Measurements from ENCODE around the gene CREB5.

The CREB5 gene

DNA sequence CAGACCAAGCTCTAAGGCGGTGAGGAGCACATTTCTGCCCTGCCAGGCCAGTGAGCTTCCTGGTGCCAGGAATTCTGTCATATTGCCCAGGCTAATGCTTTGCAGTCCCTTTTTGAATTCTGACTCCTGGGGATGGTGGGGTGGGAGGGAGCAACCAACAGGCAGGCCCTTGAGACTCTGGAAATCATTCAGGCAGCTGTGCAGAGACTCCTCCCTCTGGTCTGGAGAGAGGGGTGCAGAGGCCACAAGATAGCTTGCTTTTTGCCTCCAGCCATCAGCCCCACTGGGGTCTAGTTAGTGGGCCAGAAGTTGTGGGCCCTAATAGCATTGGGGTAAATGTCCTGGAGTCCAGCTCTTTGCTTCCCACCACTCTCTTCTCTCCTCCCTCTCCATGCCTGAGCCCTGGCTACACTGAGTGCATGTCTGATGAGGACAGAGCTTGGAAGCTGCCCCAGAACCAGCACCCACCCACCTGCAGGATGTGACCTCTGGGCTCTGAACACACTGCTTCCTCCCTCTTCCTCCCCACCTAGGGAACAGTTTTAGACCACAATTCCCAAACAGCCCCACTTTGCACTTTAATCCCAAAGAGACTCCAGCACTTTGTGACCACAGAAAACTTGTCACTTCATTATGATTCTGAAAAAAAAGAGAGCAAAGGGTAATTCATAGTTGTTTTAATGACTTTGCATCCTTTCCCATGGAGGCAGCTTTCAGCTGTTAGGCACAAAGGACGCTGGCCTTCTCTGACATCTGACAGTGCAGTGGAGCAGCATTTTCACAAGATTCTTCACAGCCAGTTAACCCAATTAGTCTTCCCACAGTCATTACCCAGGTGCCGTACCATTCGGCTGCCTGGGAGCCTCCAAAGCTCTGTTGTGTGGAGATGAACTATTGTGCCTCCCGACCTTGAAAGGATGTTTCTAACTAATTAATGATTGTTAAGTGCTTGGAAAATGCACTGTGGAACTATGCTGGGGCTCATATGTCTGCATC lies 283.3 kb downstream of the CREB5 start:
- no peak for DNase-seq

DNA sequence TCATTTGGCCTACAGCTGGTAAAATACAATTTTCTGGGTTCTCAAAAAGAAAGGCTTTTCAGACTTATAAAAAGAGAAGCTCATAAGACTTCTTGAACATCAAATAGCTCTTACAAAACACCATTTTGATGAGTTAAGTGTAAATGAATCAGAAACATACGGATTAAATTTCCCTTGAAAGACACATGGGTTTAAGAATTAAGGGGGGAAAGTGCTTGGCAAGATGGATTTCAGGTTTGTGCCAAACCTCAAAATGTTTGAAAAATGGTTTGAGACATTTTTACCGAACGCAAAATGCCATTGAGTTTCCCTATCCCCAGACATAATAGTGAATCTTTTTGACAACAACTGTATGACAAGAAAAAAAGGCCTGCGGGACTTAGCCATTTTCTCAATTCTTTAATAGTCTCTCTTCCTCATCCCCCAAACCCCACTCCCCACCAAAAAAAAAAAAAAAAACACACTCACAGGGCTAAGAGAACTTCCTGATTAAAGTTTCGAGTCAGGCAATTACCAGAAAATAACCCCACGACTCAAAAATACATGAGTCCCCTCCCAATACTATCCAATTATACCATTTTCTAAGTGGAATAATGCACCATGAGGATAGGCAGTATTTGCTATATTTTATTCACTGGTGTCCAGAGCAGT lies 285.7 kb downstream of the CREB5 start:
- no peak for DNase-seq

DNA sequence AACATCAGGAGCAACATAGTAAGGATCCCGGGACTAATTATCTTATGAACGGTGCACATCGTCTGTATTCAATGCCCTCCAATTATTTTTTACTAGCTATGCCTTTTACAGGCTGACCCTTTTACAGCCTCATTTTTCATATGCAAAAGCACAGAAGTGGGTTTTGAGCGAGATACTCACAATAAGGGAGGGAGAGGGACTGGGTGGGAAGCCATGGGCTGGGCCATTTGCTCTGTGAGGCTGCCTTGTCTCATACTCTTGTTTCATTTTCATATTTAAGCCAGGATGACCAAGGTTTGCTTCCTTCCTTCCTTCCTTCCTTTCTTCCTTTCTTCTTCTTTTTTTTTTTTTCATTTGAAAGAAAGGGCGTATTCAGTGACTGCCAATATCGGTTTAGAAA lies 286.5 kb downstream of the CREB5 start:
- no peak for DNase-seq

DNA sequence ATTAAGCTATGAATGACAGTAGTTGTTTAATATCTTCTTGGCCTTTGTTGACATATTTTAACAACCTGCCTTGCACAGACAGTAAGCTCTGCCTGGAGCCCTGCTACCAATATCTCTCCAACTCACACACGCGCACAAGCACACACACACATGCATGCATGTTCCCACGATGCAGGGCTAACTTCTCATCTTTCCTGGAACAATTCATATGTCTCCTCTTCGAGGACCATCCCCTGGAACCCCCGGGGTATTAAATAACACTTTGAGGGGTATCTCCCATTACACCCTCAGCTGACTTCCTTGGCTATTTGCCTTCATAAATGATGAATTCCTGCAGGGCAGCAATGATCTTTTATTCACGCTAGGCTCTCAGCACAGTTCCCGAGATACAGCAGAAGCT lies 287.8 kb downstream of the CREB5 start:
- DNase-seq, result no peak

GRCh38 chr7:28700790-28701203 lies 288.5 kb downstream of the CREB5 start:
- DNase-seq, result no peak

DNA sequence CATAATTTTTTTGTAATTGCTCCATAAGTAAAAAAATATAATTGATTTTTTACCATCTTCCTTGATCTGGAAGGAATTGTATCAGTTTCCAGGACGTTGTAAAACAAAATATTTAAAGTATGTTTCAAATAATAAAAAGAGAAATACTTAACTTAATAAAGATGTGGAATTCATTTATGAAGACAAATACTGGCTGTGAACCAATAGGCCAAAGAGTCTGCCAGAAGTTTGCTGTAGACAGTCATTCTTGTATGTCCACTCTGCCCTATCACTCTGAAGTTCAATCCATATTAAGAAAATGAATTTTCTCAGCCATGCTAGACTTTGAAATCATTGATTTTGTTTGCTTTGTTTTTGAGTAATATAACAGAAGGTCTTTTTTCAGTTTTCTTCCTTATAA lies 289.4 kb downstream of the CREB5 start:
- DNase-seq, result no peak

- DNase-seq, result no peak
These were observed 289.9 kb downstream of the CREB5 start for GRCh38 chr7:28702171-28702570.

DNA sequence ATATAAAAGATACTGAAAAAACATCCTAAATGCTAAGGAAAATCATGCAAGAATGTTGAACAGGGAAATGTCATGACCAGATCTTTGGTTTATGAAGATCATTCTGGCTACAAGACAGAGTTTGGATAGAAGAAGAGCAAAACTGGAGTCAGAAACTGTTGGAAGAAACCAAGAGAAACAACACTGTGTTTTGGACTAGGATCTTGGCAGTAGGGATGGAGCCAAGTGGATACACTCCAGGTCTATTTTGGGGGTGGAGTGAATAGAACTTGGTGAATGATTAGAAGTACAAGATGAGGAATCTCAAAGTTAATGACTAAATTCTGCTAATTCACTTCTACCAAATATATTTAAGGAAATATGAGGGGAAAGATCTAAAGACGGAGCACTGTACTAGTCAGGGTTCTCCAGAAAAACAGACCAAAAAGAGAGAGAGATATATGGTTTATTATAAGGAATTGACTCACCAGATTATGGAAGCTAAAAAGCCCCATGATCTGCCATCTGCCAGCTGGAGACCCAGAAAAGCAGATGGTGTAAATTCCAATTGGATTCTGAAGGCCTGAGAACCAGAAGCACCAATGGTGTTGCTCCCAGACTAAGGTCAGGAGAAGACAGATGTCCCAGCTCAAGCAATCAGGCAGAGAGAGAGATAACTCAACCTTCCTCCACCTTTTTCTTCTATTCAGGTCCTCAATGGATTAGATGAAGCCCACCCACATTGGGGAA lies 290.9 kb downstream of the CREB5 start:
- no peak for DNase-seq

DNA sequence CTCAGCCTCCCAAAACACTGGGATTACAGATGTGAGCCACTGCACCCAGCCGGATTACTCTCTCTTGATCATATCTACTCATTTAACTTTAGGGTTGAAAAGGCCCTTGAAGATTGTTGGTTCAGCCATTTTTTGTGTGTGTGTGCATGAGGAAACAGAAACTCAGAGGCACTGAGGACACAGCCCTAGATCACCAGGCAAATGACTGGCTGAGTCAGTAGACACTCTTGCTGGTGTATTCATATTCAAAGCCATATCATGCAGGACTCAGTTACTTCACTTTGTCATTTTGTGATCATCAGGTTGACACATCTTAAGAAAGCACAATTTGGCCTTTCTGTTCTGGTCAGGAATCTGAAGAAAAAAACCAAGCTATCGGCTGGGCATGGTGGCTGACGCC lies 292.4 kb downstream of the CREB5 start:
- no peak for DNase-seq

GRCh38 chr7:28705350-28705749 lies 293.0 kb downstream of the CREB5 start:
- DNase-seq, result no peak

DNA sequence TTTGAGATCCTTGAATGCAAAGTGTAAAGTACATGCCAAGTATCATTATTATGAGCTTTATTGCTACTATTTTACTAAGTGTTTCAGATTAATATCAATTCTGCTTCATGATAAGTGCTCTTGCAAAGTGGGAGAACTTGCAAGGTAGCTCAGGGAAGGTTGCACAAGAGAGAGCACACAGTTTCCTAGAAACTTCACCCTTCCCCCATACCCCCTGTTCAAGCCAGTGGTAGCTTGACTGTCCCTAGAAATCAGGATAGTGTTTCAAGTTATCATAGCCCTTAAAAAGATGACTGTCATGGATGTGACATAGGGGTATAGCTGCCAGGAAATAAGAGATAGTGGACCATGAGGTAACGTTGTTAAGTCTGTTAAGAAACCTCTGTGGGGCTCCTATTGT lies 294.3 kb downstream of the CREB5 start:
- DNase-seq, result no peak

- DNase-seq, result no peak
These were observed 295.0 kb downstream of the CREB5 start for GRCh38 chr7:28707291-28707690.

GRCh38 chr7:28708033-28708951 lies 296.0 kb downstream of the CREB5 start:
- DNase-seq, result no peak

DNA sequence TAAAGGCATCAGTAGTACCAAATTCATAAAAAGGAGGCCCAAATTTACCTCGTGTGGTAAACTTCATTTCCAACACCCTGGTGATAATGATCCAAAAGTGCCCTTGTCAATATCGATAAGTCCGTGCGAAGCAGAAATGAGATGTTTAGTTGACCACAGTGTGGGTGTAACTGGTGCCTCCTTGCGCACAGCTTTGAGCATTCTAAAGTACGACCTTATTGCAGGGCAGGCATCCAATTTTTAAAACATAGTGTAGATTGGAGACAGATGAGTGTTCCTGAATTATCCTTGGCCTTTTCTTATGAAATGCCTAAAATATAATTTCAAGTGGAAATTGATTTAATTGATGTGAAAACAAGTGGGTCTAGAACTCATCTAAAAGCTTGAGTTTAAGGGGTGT lies 297.4 kb downstream of the CREB5 start:
- no peak for DNase-seq

DNA sequence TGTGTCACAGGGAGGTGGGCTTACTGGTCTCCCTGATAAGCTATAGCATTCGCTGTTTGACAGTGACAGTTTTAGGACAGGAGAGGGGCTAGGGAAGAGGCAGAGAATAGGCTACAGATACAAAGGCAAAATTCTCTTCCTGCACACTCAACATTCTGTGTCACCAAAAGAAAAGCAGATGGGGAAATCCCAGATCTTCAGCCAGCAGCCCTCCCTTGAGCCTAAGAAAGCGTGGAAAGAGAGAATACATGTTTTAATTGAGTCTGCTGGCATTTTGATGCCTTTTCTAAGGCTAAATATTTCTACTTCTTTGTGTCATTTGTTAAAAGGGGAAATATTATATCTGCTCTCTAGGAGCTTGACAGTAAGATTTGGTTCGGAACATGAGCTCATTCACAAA lies 298.8 kb downstream of the CREB5 start:
- no peak for DNase-seq

- DNase-seq, result no peak
These were observed 302.3 kb downstream of the CREB5 start for GRCh38 chr7:28714459-28715120.

- DNase-seq, result no peak
These were observed 305.2 kb downstream of the CREB5 start for GRCh38 chr7:28717445-28718054.

- no peak for DNase-seq
These were observed 305.8 kb downstream of the CREB5 start for GRCh38 chr7:28718055-28718481.

DNA sequence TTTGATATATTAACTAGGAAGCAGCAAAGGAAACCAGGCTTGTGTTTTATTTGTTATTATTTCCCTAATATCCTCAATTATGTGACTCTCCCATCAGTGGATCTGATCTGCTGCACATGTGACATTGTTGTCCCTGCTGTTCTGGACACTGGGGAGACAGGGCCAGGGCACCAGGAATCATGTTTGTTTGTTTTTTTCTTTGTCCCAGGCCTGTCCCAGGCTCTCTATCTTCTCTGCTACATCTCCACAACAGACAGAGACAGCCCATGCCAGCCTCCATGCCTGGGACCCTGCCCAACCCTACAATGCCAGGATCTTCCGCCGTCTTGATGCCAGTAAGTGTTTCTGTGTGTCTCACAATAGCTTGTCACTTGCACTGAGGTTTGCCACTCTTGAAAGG lies 306.2 kb downstream of the CREB5 start:
- DNase-seq, result no peak

DNA sequence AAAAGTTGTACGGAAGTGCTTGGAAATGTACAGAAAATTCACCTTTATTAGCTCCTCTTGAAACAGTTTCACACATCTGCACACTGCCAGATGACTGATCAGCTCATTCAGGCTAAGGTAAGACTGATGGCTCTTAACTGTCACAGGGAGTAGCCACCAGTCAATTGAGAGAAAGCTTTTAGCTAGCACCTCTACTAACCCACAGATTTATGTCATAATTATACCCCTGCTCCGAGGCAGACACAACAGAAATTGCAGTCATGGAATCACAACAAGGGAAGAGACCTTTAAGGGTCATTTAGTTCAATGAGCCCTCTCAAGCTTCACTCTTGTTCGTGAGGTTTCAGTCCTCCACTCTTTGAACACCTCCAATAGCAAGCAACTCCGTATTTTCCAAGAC lies 310.4 kb downstream of the CREB5 start:
- DNase-seq, result no peak

GRCh38 chr7:28723336-28723735 lies 311.0 kb downstream of the CREB5 start:
- no peak for DNase-seq

Measured in GDM1 (cell line).